Activated CD8-positive, alpha-beta memory T cell treated with anti-CD3 and anti-CD28 coated beads, Interleukin-2, amount 50 U/mL, for 4 hours (primary cell): ENCODE results near the gene TFAP2B.

Experiments used
- DNase-seq: peaks from one replicate; pipeline ENCODE4 v3.0.0-alpha.2; 2020

Gene TFAP2B

DNA sequence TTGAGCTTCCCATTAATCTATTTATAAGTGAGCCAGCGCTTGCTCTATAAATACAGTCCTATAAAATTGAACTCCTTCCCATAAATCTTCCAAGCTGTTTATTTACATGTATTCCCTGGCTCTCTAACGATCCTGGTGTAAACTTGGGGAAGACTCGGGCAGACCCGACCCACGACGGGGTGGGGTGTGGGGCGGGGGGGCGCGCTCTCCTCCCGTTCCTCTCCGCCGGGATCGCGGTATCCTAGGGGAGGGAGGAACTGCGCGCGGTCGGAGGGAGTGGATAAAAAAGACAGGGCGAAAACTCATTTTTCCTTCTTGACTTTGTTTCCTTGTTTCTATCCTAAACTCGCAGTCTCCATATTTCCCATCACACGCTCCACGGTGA is 31.1 kb downstream of the TFAP2B start:
- DNase-seq = no peak

DNA sequence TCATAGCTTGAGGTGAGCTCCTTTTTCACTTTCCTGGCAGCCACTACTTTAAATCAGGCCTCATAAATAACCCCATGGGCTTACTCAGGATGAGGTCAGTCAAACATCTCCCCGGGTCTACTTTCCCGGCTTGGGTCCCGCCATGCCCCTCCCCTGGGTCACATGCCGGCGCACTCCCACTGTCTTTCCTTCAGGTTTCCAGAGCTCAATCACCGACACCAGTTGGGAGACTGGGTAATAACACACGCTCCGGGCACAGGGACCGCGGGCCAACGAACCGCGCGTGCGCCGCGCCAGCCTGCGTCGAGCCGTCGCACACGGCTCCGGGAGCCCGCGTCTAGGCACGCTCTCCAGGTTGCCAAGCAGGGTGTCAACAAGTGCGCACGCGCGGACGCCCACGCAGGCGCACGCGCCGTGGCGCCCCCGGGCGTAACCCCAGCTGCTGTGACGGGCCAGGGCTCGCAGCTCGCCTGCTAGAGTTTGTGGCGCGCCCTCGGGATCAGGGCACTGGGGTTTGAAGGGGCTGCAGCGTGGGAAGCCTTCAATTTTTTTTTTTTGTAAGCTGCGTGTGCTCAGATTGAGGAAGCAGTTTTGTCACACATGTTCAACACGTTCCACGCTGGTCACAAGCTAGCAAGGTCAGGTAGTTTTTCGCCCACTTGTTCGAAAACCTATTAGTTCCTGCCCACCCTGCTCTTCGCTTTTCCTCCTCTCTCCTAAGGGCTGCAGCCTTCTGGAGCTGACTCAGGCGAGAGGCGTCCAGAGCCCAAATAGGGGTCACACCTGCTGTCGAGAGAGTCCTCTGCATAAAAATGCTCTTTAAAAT is 31.8 kb downstream of the TFAP2B start:
- DNase-seq = no peak

DNA sequence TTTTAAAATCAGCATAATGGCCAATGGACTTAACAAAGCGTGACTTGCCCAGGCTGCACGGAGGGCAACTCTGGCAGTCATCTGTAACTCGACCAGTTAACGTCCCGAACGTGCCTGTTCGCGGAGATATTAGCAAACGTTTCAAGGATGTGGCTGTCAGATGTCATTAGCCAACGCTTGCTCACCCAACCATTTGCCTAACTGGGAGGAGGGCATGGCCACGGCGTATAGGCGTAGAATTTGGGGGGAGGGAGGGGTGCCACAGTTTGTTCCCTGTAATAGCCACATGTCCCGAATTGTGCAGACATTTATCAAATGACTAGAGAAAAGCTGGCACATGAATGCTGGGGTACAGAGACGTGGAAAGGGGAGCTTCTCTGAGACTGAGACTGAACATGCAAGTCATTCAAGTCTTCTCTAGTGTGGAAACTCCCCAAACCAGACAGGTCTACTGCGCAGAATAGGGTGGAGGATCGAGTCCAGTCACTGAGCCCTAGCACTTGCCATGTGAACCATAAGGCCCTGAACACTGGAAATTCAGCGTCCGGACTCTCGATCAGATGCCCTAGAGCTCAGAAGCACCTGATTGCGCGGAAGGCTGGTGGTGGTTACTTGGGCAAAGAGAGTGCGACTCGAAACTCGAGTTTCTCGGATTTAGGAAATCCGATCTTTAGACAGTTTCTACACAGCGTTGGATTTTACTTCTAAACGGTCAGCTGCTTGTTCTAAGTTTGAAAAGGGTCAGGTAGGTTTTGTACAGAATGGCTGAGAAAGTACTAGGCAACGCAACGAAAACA is 32.6 kb downstream of the TFAP2B start:
- no peak for DNase-seq

DNA sequence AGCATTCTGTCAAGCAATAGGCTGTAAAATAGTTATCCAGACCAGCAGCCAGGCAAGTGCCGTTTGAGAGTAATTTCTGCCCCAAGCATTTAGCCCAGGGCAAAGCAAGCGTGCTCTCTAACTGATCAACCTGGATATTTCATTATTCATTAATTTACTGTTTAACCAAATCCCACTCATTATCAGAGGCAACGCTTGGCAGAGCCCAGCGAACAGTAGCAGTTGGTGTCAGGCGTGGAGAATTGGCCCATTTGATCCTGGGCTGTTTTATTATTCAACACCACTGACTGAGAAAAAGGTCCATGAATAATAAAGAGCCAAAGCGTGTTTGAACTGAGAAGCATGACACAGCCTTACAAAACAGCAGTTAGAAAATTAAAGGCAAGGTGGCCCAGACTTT is 35.3 kb downstream of the TFAP2B start:
- no peak for DNase-seq

DNA sequence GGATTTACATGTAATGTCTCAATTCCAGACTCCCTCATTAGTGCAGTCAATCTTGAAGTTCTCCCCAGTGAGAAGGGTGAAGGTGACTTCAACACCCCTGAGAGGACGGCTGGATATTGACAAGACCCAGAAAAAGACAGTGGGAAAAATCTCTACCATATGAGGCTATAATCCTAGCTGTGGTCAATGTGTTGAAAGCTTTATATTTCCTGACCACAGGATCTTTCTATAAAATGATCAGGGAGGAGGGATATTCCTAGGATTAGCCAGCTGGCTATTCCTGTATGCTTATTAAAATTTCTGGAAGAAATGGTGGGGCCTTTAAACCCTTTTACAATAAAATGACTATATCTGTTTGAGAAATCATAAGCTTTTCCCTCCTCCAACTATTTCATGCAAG is 43.0 kb downstream of the TFAP2B start:
- no peak for DNase-seq

DNA sequence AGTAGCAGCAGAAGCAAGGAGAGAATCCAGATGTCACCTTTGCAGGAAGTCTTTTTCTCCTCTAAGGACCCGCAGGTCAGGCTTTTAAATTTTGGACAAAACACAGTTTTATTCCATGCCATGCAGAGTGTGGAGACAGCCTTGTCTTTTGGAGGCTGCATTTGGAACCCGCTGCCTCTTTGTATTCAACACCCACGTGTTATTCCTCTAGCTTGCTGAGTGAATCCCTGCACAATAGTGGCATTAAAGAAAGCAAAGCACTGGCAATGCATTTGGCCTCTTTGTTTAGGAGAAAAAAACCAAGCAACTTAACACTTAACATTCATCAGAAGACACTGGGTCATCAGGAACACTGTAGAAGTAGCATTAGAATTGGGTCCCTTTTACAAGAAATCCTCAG is 43.5 kb downstream of the TFAP2B start:
- DNase-seq = no peak

DNA sequence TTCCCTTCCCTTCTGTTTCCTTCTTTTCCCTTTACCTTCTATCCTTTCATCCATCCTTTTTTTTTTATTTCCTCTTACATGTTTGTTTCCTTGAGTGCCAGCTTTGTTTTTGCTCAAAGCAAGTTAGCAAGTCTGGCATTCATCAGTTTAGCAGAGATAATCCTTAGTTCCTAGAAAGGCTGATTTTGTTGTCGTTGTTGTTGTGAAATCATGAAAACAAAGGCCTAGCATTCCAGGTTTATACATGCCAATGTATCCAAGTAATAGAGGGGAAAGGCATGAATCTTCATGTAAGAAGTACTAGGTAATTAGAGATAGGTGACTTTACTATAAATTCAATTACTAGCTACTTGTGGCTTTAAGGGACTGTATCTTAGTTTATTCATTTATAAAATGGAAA is 45.9 kb downstream of the TFAP2B start:
- no peak for DNase-seq

DNA sequence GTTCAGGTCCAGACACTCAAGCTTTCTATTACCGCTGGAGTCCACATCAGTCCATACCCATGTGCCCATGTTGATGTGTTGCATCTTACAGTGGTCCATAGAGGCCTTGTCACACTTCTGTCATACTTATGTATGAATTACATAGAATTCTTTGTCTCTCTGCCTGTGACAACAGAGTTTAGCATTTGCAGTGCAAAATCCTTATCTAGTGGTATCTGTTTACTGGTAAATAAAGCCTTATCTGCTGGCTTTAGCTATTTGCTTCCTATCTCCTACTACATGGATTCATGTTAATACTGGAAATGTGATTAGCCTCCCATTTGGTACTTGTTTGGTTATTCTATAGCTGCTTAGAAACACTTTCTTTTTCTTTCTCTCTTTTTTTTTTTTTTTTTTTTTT is 49.8 kb downstream of the TFAP2B start:
- DNase-seq = no peak

DNA sequence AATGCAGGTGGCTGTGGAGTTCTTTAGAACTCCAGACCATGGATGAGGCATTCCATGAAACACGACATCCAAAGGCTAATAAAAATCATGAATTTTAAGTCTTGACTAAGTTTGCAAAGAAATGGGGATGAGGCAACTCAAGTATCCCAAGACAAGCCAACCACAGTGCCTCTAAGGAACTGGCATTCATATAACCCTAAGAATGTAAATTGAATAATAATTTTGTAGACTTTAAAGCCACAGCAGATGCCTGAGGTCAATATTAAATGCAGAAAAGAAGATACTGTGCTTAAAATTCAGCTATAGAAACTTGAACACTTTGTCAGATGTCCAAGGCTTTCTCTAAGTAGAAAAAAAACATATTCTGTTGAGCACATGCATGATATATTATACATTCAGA is 54.5 kb downstream of the TFAP2B start:
- DNase-seq = no peak

DNA sequence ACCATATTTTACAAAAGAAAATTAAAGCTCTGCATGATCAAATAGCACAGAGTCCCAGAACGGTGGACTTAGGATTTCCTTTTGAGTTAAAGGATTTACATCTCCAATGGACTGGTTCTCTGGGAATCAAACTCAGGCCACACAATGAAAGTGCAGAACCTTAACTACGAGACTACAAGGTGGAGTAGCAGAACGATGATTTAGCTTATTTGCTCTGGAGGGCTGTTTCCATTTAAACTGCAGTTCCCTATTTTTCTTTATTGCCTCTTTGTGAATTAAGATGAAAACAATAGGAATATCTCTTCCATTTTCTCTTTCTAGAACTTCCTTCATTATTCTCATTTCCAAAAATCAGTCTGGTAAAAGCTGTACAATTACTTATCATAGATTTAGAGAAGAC is 65.7 kb downstream of the TFAP2B start:
- DNase-seq = no peak

DNA sequence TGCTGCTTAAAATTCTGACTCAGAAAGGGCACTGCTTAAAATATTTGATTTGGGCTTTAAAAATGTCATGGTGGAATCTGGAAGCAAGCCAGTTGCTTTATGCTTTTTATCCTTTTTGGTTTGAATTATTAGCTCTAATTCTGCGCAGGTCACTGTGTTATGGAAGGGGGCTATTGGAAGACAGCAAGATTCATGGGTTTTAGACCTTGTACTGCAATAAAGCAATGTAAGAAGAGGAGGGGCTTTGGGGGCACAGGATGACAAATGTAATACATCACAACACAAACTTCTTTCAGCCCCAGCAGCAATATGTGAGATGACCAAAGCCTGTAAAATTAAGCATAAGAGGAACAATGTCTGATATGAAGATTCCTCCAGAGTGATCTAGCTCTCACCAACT is 68.4 kb downstream of the TFAP2B start:
- no peak for DNase-seq

DNA sequence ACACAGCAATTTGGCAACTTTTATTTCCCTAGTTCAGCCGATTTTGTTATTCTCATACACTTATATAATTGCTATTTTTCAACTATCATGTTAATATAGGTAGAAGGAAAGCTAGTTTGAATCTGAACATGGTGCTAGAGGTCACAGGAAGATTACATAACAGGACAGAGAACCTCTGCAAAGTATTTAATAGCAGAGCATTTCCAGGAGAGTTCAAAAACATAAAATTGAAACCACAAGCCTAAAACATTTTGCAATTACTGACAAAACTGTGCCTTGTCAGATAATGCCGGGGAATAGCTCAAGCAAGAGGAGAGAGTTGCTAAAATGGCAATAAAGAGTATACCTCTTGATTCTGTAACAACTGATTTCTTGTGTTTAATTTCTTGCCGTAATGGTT is 70.8 kb downstream of the TFAP2B start:
- DNase-seq = no peak

DNA sequence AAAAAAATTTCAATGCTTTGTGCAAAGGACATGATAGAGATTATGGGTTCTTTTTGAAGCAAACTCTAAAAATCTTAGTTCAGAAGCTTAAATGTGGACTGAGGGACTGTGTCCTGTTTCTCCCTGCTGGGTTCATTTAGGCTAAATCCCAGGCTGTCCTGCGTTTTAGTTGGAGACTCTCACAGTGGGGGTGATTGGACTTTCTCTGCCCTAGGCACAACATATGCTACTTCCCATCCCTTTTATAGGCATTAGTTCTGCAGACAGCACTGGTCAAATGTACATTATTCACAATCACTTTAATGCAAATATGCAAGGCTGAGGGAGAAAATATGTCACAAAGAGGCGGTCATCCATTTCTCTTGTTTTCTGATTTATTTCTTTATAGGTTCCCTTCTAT is 71.3 kb downstream of the TFAP2B start:
- DNase-seq = no peak

DNA sequence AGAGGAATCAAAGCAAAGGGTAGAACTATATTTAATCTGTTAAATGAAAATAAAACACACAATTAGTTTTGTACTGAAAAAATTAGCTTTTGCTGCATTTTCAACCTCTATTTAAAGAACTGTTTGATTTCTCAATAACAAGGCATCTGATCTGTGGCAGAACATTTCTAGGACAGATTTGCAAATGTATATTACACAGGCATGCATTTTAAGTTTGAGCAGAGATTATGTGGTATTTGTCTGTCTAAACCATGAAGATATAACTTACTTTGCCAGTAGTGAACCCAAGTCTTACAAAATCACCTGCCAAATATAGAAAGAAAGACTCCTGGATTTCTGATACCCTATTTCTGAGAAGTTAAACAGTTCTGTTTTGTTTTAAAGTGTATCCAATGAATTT is 71.9 kb downstream of the TFAP2B start:
- DNase-seq = no peak

DNA sequence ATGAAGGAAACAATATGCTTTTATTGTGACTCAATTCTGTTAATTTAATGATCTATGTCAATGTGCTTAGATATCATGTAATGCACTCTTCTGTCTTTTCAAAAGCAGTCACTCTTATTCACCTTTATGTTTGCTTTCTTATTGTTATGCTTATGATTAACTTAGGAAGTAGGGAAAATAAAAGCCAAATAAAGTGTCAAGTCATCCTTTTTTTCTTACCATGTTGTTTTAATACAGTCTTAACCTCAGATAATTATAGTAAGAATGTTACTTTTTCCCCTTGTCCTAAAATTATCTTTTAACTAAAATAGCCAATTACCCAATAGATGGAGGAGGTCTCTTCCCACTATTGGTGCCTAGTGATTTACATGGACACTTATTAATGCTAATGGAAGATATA is 72.6 kb downstream of the TFAP2B start:
- DNase-seq = no peak
